Endothelial cell of umbilical vein (primary cell): ENCODE data around the gene OPRL1. TPM values are rescaled to one million over a fixed set of nuclear protein-coding genes. Genes with fewer than 3 reads are reported as not detected.

Source experiments
- BruUV-seq: library from RNA; stranded (reverse); fragments of 400-500 nt; replicated peaks from 2 replicates; lab custom pipeline; 2021; lab: Mats Ljungman, UMichigan
- CTCF ChIA-PET: fragments of 300-600, 350-600 bp; sonication (Branson Sonifier 250); formaldehyde crosslinking; loops from one replicate; lab custom pipeline; 2021; ENCODE audit warnings: antibody characterized with exemption, inconsistent platforms; lab: Charles Lee
- POLR2A ChIA-PET: fragments of 300-600, 350-600 bp; sonication (Branson Sonifier 250); formaldehyde crosslinking; loops from one replicate; lab custom pipeline; 2021; ENCODE audit warnings: antibody characterized with exemption, inconsistent platforms; lab: Charles Lee
- DNase-seq: peaks from one replicate; pipeline ENCODE4 v3.0.0-alpha.2; 2011; ENCODE audit warnings: low read depth, low spot score
- FAIRE-seq: peaks from 2 replicates; lab custom pipeline; 2011; peaks lifted over from hg19 to GRCh38; lab: Jason Lieb, UNC
- H2AFZ ChIP-seq: 2 replicates; pipeline ENCODE4 v1.6.0; 2012; ENCODE audit warnings: low read depth, low read length, control low read depth, inconsistent platforms
- H3K27ac ChIP-seq: 2 replicates; pipeline ENCODE4 v1.5.1; 2011; ENCODE audit warnings: low read depth, mild to moderate bottlenecking, control low read depth, low read length, moderate library complexity; ENCODE audit not compliant: insufficient read depth
- H3K27me3 ChIP-seq, 2 experiments: 2 replicates each; pipeline versions ENCODE4 v1.6.0 to v1.6.1; 2011; ENCODE audit warnings: low read length in 2 of 2, mixed read lengths in 1 of 2; ENCODE audit not compliant: control insufficient read depth in 2 of 2, insufficient read depth in 2 of 2
- H3K36me3 ChIP-seq, 2 experiments: 2 replicates in 1 of 2; 3 replicates in 1 of 2; pipeline ENCODE4 v1.5.1; 2011; ENCODE audit warnings: low read length in 2 of 2, mild to moderate bottlenecking in 1 of 2, moderate library complexity in 1 of 2; ENCODE audit not compliant: control insufficient read depth in 2 of 2, insufficient read depth in 2 of 2; ENCODE audit errors: extremely low read depth in 1 of 2
- H3K4me1 ChIP-seq: 3 replicates; pipeline ENCODE4 v1.5.1; 2011; ENCODE audit warnings: mild to moderate bottlenecking, low read length; ENCODE audit not compliant: control insufficient read depth, insufficient read depth; ENCODE audit errors: extremely low read depth
- H3K4me2 ChIP-seq: 2 replicates; pipeline ENCODE4 v1.6.1; 2011; ENCODE audit warnings: low read length, control low read depth, mixed read lengths; ENCODE audit not compliant: insufficient read depth
- H3K4me3 ChIP-seq, 3 experiments: fragments of 200-600 bp in 1 of 3; sonication (generic), shearing (Covaris generic) in 1 of 3; replicated peaks in 1 of 3; 2 replicates each; pipeline ENCODE4 v1.5.1; 2011 to 2016; ENCODE audit warnings: control low read depth in 3 of 3, low read length in 3 of 3, mild to moderate bottlenecking in 2 of 3, inconsistent platforms in 1 of 3, low read depth in 1 of 3, moderate library complexity in 1 of 3; ENCODE audit not compliant: insufficient read depth in 1 of 3
- H3K79me2 ChIP-seq: 2 replicates; pipeline ENCODE4 v1.6.0; 2012; ENCODE audit warnings: low read length, inconsistent platforms; ENCODE audit not compliant: control insufficient read depth, insufficient read depth
- H3K9ac ChIP-seq: replicated peaks from 2 replicates; pipeline ENCODE3; 2011; ENCODE audit warnings: low read length, control low read depth; ENCODE audit not compliant: insufficient read depth; ENCODE audit errors: extremely low read depth
- H3K9me1 ChIP-seq: replicated peaks from 3 replicates; pipeline ENCODE4 v1.6.0; 2011; ENCODE audit warnings: mild to moderate bottlenecking, low read length; ENCODE audit not compliant: control insufficient read depth, insufficient read depth; ENCODE audit errors: extremely low read depth
- H3K9me3 ChIP-seq: replicated peaks from 2 replicates; pipeline ENCODE4 v1.5.1; 2012; ENCODE audit warnings: low read length, inconsistent platforms; ENCODE audit not compliant: control insufficient read depth, insufficient read depth
- H4K20me1 ChIP-seq: replicated peaks from 2 replicates; pipeline ENCODE3; 2011; ENCODE audit warnings: mild to moderate bottlenecking, low read length; ENCODE audit not compliant: control insufficient read depth, insufficient read depth; ENCODE audit errors: extremely low read depth
- FOS ChIP-seq: IDR thresholded peaks from 2 replicates; pipeline ENCODE4 v1.6.1; 2011; ENCODE audit warnings: mild to moderate bottlenecking, low read length, moderate library complexity, borderline replicate concordance; ENCODE audit not compliant: insufficient read depth
- GATA2 ChIP-seq: IDR thresholded peaks from 2 replicates; pipeline ENCODE4 v1.7.0; 2011; ENCODE audit warnings: low read depth, mild to moderate bottlenecking, moderate library complexity, mixed read lengths, low read length; ENCODE audit not compliant: insufficient read length, insufficient read depth
- JUN ChIP-seq: IDR thresholded peaks from 2 replicates; pipeline ENCODE4 v1.6.1; 2011; ENCODE audit warnings: borderline replicate concordance, low read depth; ENCODE audit not compliant: insufficient read length, insufficient read depth
- MYC ChIP-seq: IDR thresholded peaks from one replicate; pipeline ENCODE4 v1.6.1; 2011; ENCODE audit warnings: mild to moderate bottlenecking, low read depth, low read length
- POLR2A ChIP-seq: IDR thresholded peaks from 2 replicates; pipeline ENCODE4 v1.6.1; 2012; ENCODE audit warnings: low read depth, mild to moderate bottlenecking, control low read depth, low read length
- POLR2AphosphoS5 ChIP-seq: IDR thresholded peaks from 2 replicates; pipeline ENCODE4 v1.6.1; 2012; ENCODE audit warnings: low read depth, mild to moderate bottlenecking, control low read depth, low read length, moderate library complexity; ENCODE audit not compliant: insufficient read depth
- dilution Hi-C: fragments of 300-500 bp; cut with MboI; formaldehyde crosslinking; loops from one replicate; pipeline ENCODE4 v1.15.0; 2019; ENCODE audit warnings: low sequenced_read_pairs; ENCODE audit not compliant: extremely low pct_ligation_motif_present
- intact Hi-C: fragments of 100-400 bp; cut with micrococcal nuclease; formaldehyde crosslinking; loops from one replicate; pipeline ENCODE4 v1.10.0; 2022
- polyA plus RNA-seq, 4 experiments: library from polyadenylated mRNA; depleted of rRNA in 3 of 4; stranded (reverse) in 3 of 4; unstranded in 1 of 4; fragments of >200 nt; gene quantifications; 2 replicates each; pipeline versions ENCODE4 v1.2.1 to v1.2.3, GENCODE V29; 2011 to 2012; ENCODE audit warnings: missing spikeins in 1 of 4
- total RNA-seq: library from RNA; stranded (reverse); gene quantifications from 2 replicates; pipeline ENCODE4 v1.2.3, GENCODE V29; 2021
- TF ChIP-seq, protein P1 (sequence below), 2 donors: IDR thresholded peaks; 1 replicate in 1 of 2; 2 replicates in 1 of 2; pipeline ENCODE4 v1.5.1; 2011; ENCODE audit warnings: low read length in 2 of 2, mild to moderate bottlenecking in 2 of 2, moderate library complexity in 2 of 2, control low read depth in 1 of 2, inconsistent platforms in 1 of 2, low read depth in 1 of 2; ENCODE audit not compliant: insufficient read depth in 1 of 2; ENCODE audit errors: extremely low read depth in 1 of 2

The OPRL1 gene
- total and polyA plus RNA-seq, 2 donors (not counting 3 experiments of a cell fraction or from before 2014, with no cell fraction given), result 1.9 to 2.0 TPM

DNA sequence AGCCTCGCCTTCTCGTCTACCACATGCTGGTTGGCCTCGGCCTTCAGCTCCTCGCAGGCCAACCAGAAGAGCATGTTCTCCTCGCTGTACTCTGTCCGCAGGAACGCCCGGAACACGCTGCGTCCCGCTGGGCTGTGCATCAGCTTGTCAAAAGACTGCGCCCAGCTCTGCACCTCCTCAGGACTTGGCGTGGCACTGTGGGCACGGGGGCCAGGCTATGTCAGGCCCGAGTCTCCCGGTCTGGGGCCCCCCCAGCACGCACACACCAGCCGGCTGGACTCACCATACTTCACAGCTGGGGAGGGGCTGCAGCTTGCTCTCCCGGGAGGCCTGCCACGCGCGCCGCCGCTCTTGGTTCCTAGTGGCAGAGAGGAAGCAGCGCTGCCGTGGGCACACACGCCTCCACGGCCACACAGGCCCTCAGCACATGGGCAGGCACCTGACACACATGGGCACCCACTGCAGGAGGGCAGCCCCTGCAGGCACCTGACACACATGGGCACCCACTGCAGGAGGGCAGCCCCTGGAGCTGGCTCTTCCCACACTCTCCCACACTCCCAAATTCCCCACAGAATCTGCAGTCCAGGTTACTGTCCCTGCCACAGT lies 5.6 kb upstream of the OPRL1 start:
- POLR2A ChIA-PET, result no interaction called here

More for the DNA sequence above, 5.6 kb upstream of the OPRL1 start:
- no peak for DNase-seq
- no peak overlapping the region for H3K9ac ChIP-seq
- BruUV-seq, result no TSS peak
- dilution Hi-C loops (no loop called here), intact Hi-C loops (no loop called here)
- H3K9me1 ChIP-seq, result no peaks in the 10 kb centered on the region
- CTCF ChIA-PET, result no interaction called here
- H3K27me3 ChIP-seq, result no peaks in the 10 kb centered on the region
- H3K4me1 ChIP-seq, result peaks cover 12% of the 10 kb centered on the region
- H3K79me2 ChIP-seq, result peaks cover 6% of the 10 kb centered on the region
- no peak for FAIRE-seq
- no peaks in the 10 kb centered on the region for H3K9me3 ChIP-seq
- H3K4me3 ChIP-seq, result no peak overlapping the region
- H2AFZ ChIP-seq, result no peak overlapping the region
- H3K27ac ChIP-seq, result no peak overlapping the region
- no peak overlapping the region for H3K4me2 ChIP-seq
- H4K20me1 ChIP-seq, result no peaks in the 10 kb centered on the region
- H3K36me3 ChIP-seq, result peaks cover 0 to 21% of the 10 kb centered on the region in 2 experiments
- no peak for TF ChIP-seq GATA2
- TF ChIP-seq POLR2AphosphoS5, result no peak
- TF ChIP-seq MYC, result no peak
- TF ChIP-seq FOS, result no peak
- no peak for TF ChIP-seq JUN
- TF ChIP-seq POLR2A, result no peak
- TF ChIP-seq, protein P1, sequence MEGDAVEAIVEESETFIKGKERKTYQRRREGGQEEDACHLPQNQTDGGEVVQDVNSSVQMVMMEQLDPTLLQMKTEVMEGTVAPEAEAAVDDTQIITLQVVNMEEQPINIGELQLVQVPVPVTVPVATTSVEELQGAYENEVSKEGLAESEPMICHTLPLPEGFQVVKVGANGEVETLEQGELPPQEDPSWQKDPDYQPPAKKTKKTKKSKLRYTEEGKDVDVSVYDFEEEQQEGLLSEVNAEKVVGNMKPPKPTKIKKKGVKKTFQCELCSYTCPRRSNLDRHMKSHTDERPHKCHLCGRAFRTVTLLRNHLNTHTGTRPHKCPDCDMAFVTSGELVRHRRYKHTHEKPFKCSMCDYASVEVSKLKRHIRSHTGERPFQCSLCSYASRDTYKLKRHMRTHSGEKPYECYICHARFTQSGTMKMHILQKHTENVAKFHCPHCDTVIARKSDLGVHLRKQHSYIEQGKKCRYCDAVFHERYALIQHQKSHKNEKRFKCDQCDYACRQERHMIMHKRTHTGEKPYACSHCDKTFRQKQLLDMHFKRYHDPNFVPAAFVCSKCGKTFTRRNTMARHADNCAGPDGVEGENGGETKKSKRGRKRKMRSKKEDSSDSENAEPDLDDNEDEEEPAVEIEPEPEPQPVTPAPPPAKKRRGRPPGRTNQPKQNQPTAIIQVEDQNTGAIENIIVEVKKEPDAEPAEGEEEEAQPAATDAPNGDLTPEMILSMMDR (IDR thresholded peaks at IDR 0.05; ENCODE audit: extremely low read depth in 1 of 2, insufficient read depth in 1 of 2, low read depth in 1 of 2, low read length in 2 of 2), result no peak
